CD4-positive, alpha-beta T cell (primary cell): ENCODE measurements around the gene C1QL4. TPM values are rescaled to one million over a fixed set of nuclear protein-coding genes. Genes with fewer than 3 reads are reported as not detected.
A peak's percentile ranks its signal among the peaks of the same experiment; 100 is the strongest.

Experiments
- ATAC-seq: fragments of 200-7000 bp; cut with Tn5 transposase; one replicate; pipeline ENCODE4 v1.10.0; 2022; ENCODE audit warnings: mild to moderate bottlenecking; ENCODE audit not compliant: poor library complexity
- CTCF ChIA-PET: fragments of 350-600 bp; sonication (Branson Sonifier 250); formaldehyde crosslinking; loops from one replicate; lab custom pipeline; 2021; ENCODE audit warnings: antibody characterized with exemption, inconsistent platforms; lab: Charles Lee
- POLR2A ChIA-PET: fragments of 350-600 bp; sonication (Branson Sonifier 250); formaldehyde crosslinking; loops from one replicate; lab custom pipeline; 2021; ENCODE audit warnings: antibody characterized with exemption, inconsistent platforms; lab: Charles Lee
- DNase-seq, 14 experiments: peaks; one replicate each; pipeline ENCODE4 v3.0.0-alpha.2; 2013 to 2020; ENCODE audit warnings: mixed read lengths in 2 of 14
- H3K27ac ChIP-seq, 2 donors: one replicate each; pipeline versions ENCODE4 v1.5.1 to v1.7.0; 2013; ENCODE audit warnings: low read length in 2 of 2, low read depth in 1 of 2, mild to moderate bottlenecking in 1 of 2
- H3K27me3 ChIP-seq, 2 experiments: 1 replicate in 1 of 2; 2 replicates in 1 of 2; pipeline versions ENCODE4 v1.6.1 to v1.7.0; 2013; ENCODE audit warnings: low read length in 2 of 2, control low read depth in 1 of 2, mild to moderate bottlenecking in 1 of 2, moderate library complexity in 1 of 2; ENCODE audit not compliant: insufficient read depth in 2 of 2, control insufficient read depth in 1 of 2
- H3K36me3 ChIP-seq: one replicate; pipeline ENCODE4 v1.6.1; 2013; ENCODE audit warnings: low read length, control low read depth; ENCODE audit not compliant: insufficient read depth
- H3K4me1 ChIP-seq: one replicate; pipeline ENCODE4 v1.6.1; 2013; ENCODE audit warnings: low read length, control low read depth; ENCODE audit not compliant: insufficient read depth
- H3K4me3 ChIP-seq: one replicate; pipeline ENCODE4 v1.5.1; 2013; ENCODE audit warnings: mild to moderate bottlenecking, low read length, moderate library complexity
- H3K9me3 ChIP-seq, 2 experiments: 1 replicate in 1 of 2; 2 replicates in 1 of 2; pipeline versions ENCODE4 v1.6.1 to v1.7.0; 2013; ENCODE audit warnings: low read length in 2 of 2, mild to moderate bottlenecking in 2 of 2, control low read depth in 1 of 2, moderate library complexity in 1 of 2; ENCODE audit not compliant: control insufficient read depth in 1 of 2, insufficient read depth in 1 of 2
- H3K27ac Mint-ChIP-seq: one replicate; pipeline ENCODE4 v1.8.0; 2020; ENCODE audit warnings: mixed read lengths
- H3K27me3 Mint-ChIP-seq: one replicate; pipeline ENCODE4 v1.8.0; 2021; ENCODE audit warnings: mixed read lengths
- H3K36me3 Mint-ChIP-seq: one replicate; pipeline ENCODE4 v1.8.0; 2021; ENCODE audit warnings: low read depth, mixed read lengths
- H3K4me1 Mint-ChIP-seq: one replicate; pipeline ENCODE4 v1.8.0; 2021; ENCODE audit warnings: low read depth, mixed read lengths
- H3K4me3 Mint-ChIP-seq: one replicate; pipeline ENCODE4 v1.8.0; 2020; ENCODE audit warnings: mild to moderate bottlenecking, mixed read lengths
- H3K9me3 Mint-ChIP-seq: one replicate; pipeline ENCODE4 v1.8.0; 2020; ENCODE audit warnings: mixed read lengths
- intact Hi-C, 2 experiments: fragments of 100-400 bp; cut with DNase I in 1 of 2; cut with micrococcal nuclease in 1 of 2; formaldehyde crosslinking; loops; one replicate each; pipeline versions ENCODE4 v1.15.1 to v1.9.0; 2023 to 2025; cut with DNase I, micrococcal nuclease
- total RNA-seq, 174 experiments: library from RNA in 2 of 174; stranded (reverse) in 2 of 174; gene quantifications; one replicate each; pipeline ENCODE4 v1.2.3 and lab custom pipeline; 2021 to 2026
- TF ChIP-seq, protein P1 (sequence below): fragments of 200-600 bp; IDR thresholded peaks from one replicate; pipeline ENCODE4 v1.8.0; 2022; ENCODE audit warnings: antibody characterized with exemption, mild to moderate bottlenecking

C1QL4 gene
- total RNA-seq, 2 experiments from 2014 or later, result not detected

DNA sequence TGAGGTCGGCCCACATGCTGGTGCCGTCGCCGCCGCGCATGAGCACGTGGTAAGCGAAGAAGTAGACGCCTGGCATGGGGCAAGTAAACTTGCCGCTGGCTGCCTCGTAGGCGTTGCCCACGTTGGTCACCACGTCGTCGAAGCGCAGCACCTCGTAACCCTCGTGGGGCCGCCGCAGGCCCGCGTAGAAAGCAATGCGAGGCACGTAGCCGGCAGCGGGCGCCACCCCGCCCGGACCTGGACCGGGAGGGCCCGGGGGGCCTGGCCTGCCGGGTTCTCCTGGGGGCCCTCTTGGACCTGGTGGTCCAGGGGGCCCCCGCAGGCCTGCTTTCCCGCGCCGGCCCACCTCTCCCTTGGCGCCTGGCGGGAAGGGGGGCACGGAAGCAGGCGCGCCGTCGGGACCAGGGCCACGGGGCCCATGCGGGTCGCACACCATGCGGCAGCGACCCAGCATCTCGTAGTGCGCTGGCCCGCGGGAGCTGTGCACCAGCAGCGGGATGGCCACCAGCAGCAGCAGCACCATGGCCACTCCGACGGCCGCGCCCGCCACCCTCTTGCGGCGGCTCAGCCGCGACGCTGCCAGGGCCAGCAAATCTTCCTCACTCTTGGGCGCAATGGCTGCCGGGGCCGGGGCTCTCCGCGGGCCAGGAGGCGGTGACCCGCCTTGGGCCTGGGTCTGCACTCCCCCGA lies 888 bp downstream of the C1QL4 start:
- Histone ChIP-seq H3K27ac (no peak overlapping the region), H3K27me3 (peaks cover 58 to 62% of the 10 kb centered on the region in 2 experiments), H3K36me3 (no peaks in the 10 kb centered on the region), H3K4me1 (peaks cover 28% of the 10 kb centered on the region), H3K9me3 (peaks cover 0 to 8% of the 10 kb centered on the region in 2 experiments), H3K4me3 (no peak overlapping the region)
- ATAC-seq (no peak), DNase-seq (peak in 1 of 14 experiments; percentile 38)
- peaks cover 38% of the 10 kb centered on the region for H3K4me1 Mint-ChIP-seq
- H3K36me3 Mint-ChIP-seq, result no peaks in the 10 kb centered on the region
- ChIA-PET CTCF (interaction anchor here (1.2 to 2.4 kb wide), 5 partner anchors 11 to 47 kb away, joined by 3 to 23 read pairs (median 10); partner anchors contain the start of gene TROAP), POLR2A (interaction anchor here (1.0 to 2.8 kb wide), 2 partner anchors 11 to 13 kb away, joined by 3 to 7 read pairs; partner anchors contain the start of genes DNAJC22 and TROAP)
- H3K4me3 Mint-ChIP-seq, result no peak overlapping the region
- peaks cover 90% of the 10 kb centered on the region for H3K27me3 Mint-ChIP-seq
- H3K27ac Mint-ChIP-seq, result no peak overlapping the region
- intact Hi-C loops, result no loop called here
- H3K9me3 Mint-ChIP-seq, result no peaks in the 10 kb centered on the region
- TF ChIP-seq, protein P1, sequence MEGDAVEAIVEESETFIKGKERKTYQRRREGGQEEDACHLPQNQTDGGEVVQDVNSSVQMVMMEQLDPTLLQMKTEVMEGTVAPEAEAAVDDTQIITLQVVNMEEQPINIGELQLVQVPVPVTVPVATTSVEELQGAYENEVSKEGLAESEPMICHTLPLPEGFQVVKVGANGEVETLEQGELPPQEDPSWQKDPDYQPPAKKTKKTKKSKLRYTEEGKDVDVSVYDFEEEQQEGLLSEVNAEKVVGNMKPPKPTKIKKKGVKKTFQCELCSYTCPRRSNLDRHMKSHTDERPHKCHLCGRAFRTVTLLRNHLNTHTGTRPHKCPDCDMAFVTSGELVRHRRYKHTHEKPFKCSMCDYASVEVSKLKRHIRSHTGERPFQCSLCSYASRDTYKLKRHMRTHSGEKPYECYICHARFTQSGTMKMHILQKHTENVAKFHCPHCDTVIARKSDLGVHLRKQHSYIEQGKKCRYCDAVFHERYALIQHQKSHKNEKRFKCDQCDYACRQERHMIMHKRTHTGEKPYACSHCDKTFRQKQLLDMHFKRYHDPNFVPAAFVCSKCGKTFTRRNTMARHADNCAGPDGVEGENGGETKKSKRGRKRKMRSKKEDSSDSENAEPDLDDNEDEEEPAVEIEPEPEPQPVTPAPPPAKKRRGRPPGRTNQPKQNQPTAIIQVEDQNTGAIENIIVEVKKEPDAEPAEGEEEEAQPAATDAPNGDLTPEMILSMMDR, result no peak

DNA sequence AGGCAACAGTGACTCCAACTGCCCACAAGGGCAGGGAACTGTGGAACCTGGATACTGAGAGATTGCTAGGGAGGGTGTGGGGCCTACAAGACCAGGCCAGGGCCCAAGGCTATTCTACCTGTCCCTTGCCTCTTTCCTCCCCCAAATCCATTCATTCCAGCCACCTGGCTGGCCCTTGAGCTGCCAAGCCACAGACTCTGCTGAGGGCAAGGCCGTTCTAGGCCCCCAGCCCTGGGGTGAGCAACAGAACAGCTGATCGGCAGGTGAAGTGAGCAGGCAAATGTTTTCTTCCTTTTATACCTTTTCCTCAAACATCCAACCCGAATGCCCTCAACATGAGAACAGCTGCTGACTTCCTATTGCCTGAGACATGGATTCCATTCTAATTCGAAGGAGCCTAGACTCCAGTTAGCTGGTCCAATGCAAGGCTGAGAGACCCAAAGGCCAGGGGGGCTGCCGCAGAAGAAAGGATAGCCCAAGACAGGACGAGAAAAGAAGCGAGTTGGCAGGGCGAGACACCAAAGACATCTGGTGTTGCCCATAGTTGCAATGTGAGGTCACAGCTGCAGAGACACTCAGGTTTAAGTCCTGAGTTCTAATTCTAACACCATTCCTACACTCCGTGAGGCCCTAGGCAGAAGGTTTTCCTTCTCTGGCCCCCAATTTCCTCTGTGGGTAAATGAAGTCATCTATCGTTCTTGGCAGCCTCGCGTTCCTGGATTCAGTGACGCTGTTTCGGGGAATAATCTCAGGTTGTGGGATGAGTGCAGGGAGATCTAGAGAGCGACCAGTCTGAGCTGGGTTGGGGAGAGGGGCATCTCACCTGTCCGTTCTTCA lies 1.7 kb downstream of the C1QL4 start:
- no peak overlapping the region for H3K27ac Mint-ChIP-seq
- H3K27me3 ChIP-seq, result peaks cover 54 to 59% of the 10 kb centered on the region in 2 experiments

DNA sequence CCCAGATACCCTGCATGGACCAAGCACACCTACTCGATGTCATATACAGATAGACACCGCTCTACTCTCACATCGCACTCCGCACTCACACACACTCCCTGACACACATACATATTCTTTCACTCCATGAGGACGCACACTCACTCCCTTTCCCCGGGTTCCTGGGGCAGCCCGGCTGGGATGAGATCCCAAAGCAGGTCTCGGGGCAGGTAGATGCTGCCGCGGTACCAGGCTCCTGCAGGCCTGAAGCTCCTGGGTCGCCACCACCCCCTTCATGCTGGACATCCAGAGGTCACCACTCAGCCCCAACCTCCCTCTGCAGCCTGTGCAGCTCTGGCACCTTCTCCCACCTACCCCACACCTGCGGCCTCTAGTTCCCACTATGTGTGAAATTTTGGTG lies 2.3 kb downstream of the C1QL4 start:
- Histone ChIP-seq H3K4me1 (peaks cover 28% of the 10 kb centered on the region), H3K27ac (no peak overlapping the region), H3K9me3 (peaks cover 0 to 8% of the 10 kb centered on the region in 2 experiments), H3K36me3 (no peaks in the 10 kb centered on the region), H3K4me3 (no peak overlapping the region), H3K27me3 (peaks cover 53 to 59% of the 10 kb centered on the region in 2 experiments)
- Mint-ChIP-seq H3K9me3 (no peaks in the 10 kb centered on the region), H3K36me3 (no peaks in the 10 kb centered on the region), H3K4me3 (no peak overlapping the region), H3K27me3 (peaks cover 79% of the 10 kb centered on the region), H3K4me1 (peaks cover 32% of the 10 kb centered on the region), H3K27ac (no peak overlapping the region)
- ATAC-seq (no peak), DNase-seq (peak in 1 of 14 experiments; percentile 12)
- ChIA-PET CTCF (interaction anchor here (1.2 kb wide), 1 partner anchor 12 kb away, joined by 3 read pairs; no protein-coding TSS in a partner anchor), POLR2A (no interaction called here)
- TF ChIP-seq, protein P1, result no peak
- intact Hi-C loops, result no loop called here

More for the DNA sequence above, 1.7 kb downstream of the C1QL4 start:
- Mint-ChIP-seq H3K27me3 (peaks cover 86% of the 10 kb centered on the region), H3K4me3 (peak overlapping the region; percentile 28), H3K9me3 (no peaks in the 10 kb centered on the region), H3K36me3 (no peaks in the 10 kb centered on the region), H3K4me1 (peaks cover 32% of the 10 kb centered on the region)
- ChIA-PET CTCF (interaction anchor here (1.2 kb wide), 1 partner anchor 12 kb away, joined by 3 read pairs; no protein-coding TSS in a partner anchor), POLR2A (no interaction called here)
- Histone ChIP-seq H3K9me3 (peaks cover 0 to 8% of the 10 kb centered on the region in 2 experiments), H3K36me3 (no peaks in the 10 kb centered on the region), H3K4me1 (peaks cover 28% of the 10 kb centered on the region), H3K4me3 (no peak overlapping the region), H3K27ac (no peak overlapping the region)
- intact Hi-C loops, result no loop called here
- ATAC-seq, result no peak
- TF ChIP-seq, protein P1, result no peak
- DNase-seq, result no peak
